RPMI8226 (cell line): Measurements from ENCODE around the gene SPAG9.

ENCODE experiments used
- DNase-seq: peaks from one replicate; pipeline ENCODE4 v3.0.0-alpha.2; 2015

Gene SPAG9

DNA sequence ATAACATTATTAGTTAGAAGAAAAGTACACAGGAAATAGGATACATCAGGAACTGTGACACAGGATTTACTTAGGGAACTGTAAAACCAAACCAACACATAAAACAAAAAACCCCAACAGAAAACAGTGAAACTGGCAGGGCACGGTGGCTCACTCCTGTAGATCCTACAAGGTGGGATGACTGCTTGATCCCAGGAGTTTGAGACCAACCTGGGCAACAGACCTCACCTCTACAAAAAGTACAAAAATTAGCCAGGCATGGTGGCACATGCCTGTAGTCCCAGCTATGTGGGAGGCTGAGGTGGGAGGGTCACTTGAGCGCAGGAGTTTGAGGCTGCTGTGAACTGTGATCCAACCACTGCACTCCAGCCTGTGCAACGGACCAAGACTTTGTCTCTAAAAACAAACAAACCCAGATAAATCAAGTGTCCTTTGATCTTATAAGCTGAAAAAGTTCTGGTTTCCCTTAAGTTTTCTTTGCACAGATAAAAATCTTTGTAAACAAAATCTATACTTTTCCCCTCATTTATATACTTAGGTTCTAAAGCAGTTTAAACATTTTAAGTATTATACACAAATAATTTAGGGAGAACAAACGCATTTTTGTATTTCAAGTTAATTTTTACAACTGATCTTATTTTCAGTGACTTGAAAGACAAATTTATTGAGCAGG is 143.0 kb downstream of the SPAG9 start:
- no peak for DNase-seq

DNA sequence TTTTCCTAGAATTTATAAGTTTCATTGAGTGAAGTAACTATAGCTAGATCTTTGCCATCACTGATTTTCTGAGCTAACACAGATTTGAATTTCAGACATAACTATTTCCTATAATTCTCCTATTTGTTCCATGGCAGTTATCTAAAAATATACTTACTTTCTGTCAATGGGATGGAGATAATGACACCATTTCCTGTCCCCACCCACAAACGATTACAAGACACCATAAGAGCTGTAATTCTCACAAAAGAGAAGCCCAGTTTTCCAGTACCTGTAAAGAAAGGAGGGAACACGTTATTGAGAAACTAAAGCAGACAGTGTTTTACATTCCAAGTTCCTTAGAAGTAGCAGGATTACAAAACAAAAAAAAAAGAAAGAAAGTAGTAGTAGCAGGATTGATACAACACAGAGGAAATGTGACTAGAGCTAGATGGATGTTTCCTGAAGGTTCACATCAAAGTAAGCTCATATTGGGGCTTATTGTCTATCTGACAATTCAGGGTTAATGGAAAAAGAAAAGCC is 143.7 kb downstream of the SPAG9 start:
- no peak for DNase-seq

DNA sequence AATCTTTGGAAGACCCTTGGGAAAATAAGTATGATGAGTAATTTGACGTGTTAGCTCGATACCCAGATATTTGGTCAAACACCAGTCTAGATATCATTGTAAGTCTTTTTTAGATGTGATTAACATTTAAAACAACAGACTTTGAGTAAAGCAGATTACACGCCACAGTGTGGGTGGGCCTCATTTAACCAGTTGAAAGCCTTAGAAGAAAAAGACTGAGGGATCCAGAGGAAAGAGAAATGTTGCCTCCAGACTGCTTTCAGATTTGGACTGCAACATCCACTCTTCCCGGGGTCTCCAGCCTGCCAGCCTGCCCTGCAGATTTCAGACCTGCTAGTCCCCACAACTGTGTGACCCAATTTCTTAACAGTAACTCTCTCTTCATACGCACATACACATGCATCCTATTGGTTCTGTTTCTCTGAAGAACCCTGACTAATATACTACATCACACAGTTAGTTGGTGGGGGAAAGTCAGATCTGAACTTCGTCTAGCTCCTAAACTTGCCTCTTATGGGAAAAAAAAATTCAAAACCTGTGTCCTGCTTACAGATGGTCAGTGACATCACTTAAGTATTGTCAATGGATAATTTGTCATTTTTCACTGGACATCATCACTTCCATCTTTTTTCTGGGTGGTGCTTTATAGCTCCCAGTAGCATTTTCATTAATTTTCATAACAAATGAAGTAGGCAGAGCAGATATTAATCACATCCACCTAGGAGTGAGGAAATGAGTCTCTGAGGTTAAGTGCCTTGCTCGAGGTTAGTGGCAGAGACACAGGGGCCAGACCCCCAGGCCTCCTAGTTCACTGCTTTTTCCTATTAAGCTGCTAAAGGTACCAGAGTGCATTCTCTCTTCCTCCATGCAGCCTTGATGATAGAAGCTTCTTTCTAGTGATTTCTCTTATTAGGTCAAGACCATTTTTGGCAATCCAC is 146.8 kb downstream of the SPAG9 start:
- no peak for DNase-seq

DNA sequence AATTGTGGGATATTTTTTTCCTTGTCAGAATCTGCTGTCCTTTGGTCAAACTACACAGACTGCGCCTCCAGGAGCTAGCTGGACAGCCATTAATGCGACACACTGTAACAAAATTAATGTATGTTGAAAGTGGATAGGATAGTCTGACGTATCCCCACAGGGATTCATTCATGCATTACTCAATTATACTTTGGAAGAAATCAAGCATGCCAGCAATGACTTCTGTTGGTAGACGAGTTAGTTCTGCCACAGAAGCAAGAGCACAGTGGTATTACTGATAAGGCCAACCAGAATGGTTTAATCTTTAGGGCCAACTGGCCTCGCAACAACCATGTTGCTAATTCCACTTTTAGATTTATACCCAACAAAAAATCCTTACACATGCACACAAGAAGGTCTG is 148.1 kb downstream of the SPAG9 start:
- no peak for DNase-seq

DNA sequence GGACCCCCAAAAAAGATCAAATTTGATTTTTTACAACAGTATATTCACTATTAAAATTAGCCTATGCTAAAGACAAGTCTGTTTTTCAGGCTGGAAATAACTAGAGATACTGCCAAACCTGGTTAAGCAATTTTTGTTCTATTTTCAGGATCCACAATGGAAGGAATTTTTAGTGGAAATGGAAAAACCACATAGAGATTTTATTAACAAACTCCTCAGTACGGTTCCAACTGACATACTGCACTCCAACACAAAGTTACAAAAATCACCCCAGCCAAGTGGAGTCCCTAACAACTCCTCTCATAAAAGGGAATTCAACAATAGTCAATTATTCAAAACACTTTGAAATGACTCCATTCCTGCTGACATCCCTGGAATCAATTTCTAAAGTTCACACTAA is 152.9 kb downstream of the SPAG9 start:
- no peak for DNase-seq

DNA sequence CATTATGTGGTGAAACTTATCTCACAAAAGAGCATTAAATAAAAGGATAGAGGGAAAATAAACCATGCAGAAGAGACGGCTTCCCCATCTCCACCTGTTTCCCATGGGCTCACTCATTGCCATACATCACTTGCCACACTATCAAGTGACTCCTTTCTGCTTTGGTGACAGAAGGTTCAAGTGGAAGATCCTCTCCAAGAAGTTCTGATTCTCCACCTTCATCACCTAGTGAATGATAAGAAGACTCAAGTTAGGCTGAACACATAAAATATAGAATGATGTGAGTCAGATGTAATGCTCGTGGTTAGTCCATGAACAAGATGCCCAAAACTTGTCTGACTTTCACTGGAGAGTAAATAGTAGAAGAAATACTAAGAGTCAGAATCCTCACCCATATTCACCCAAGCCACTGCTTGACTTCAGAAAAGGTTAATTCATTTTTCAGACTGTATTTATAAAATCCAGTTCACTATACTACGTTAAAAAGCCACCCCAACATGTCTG is 154.5 kb downstream of the SPAG9 start:
- DNase-seq = no peak

DNA sequence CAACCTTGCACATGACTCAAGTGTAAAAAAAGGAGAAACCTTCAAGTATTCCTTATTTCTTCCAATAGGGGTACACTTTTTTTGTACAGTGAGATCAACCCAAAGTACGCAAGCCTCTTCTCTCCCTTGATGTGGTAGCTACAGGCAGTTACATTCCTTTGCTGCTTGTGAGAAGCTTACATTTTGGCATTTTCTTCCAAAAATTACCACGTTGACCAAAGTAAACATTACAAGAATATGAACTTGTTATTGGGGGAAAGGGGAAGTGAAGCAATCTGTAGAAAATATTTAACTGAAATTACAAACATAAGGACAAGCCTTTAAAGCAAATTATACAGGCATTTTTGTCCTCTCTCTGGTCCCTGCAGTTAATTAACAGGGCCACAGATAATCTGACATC is 157.5 kb downstream of the SPAG9 start:
- no peak for DNase-seq

DNA sequence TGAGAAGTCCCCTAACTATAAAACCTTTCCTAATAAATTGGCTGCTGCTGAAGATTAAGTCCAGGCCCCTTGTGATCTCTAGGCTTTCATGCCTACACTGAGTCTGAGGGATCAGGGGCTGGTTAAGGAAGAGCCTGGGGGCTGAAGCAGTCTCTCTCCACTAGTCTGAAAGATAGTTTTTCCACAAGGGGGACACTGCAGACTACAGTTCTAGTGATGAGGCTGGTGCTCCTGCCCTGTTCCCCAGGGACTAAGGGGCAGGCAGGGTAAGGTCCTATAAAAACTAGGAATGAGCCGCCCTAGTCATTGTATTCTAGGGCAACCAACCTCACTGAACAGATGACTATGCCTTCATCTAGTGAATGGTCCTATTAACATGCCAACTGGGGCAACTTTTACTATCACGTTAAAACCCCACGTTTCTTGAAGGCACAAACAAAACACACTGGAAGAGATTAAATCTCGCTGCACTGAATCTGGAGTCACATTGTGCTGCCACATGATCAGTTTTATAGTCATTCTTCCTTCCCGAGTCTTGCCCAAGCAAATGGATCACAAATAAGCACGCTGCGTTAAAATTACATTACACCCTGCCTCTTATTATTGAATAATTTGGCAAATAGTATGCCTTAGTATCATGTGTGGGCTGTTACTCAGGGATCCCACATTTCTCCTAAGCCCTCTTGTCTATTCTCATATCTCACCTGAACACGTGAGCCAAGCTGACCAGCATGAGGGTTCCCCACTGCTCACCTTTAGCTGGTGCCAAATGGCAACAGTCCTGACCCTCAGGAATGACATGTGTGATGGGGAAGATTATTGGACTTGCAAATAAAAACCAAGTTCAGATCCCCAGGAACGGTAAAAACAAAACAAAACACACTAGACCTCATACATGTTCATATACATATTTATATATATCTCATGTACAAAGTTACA is 159.1 kb downstream of the SPAG9 start:
- DNase-seq = no peak

DNA sequence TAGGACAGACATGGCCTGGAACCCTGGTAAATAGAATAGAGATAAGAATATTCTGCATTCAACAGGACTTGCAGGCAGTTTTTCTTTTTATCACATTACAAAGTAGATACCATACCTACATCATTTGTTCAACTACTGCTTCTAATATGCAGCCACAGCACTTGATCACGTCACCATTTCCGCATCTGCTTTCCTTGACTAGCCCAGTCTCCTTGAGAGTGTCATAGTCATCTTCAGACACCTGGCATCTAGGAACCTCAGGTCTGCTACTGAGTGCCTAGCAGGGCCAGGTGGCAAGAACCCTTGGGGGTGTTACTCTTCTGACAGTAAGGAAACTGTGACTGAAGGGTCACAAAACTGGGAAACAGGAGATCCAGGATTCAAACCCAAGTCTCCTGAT is 161.3 kb downstream of the SPAG9 start:
- DNase-seq = no peak

DNA sequence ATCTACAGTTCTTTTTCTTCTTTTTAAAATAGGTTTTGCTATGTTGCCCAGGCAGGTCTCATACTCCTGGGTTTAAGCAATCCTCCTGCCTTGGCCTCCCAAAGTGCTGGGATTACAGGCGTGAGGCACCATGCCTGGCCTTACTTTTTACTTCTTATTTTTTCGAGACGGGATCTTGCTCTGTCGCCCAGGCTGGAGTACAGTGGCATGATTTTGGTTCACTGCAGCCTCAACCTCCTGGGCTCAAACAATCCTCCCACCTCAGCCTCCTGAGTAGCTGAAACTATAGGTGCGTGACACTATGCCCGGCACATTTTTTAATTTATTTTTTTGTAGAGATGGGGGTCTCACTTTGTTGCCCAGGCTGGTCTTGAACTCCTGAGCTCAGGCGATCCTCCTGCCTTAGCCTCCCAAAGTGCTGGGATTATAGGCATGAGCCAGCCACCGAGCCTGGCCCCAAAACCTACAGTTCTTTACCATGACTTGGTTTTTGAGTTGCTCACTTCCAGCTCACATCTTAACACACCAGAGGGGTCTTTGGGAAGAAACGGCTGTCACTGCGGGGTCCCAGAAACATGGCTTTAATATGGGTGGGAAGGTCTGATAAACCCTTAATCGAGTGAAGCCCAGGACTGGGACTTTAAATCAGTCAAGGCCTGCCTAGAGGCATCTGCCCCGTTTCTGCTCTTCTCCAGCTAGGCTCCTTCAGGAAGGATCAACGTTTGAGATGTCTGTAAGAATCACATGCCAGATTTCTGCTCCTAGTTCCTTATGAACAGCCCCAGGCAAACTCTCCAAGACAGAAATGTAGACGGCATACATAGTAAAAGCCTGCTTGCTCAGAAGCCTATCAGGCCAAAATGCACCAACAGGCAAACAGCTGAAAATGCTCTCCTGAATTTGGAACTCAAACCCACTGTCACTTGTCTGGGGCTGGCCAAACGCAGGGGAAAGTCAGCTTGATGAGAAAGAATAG is 162.8 kb downstream of the SPAG9 start:
- DNase-seq = no peak

DNA sequence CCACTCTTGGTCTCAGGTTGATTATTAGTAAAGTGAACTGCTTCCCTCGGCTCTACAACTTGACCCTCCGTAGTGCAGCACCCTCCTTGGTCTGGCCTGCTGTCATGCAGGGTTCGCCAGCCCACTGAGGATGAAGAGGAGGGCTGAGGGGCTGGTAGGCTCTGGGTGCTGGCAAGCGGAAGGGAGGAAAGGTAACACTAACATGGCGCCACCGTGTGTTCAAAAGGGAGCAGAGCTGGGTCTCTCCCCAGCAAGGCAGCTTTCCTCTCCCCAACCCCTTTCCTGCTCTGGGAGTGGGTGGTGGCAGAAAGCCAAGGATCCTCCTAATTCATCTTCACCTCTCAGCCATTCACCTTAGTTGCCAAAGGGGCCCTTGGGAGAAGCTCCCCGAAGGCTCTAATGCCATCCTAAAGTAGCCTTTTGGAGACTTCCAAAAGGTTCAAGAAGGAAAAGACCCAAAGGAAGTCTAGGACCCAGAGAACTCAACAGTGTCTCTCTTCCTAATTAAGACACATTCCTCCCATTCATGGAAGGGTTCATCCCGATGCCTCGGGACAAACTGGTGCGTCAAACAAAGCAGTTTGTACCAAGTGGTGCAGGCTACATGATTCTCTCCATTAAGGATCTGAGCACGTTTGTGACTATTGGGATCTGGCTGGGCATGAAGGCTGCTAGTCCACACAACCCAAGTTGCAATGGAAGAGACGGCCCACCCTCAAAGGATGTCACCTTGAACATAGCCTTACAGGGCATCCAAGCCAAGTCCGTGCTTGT is 163.7 kb downstream of the SPAG9 start:
- peak; percentile 66 for DNase-seq

DNA sequence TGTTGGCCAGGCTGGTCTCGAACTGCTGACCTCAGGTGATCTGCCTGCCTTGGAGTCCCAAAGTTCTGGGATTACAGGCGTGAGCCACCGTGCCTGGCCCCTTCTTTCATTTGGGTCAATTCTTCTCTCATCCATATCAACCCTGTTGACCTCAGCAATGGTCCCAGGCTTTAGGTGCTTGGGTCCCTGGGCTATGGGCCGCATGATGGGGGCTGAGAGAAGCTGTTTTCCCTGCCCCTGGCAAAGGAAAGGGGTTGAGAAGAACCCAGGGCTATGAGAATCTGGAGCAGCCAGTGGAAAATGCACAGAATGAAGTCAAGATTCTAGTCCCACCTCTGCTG is 164.3 kb downstream of the SPAG9 start:
- no peak for DNase-seq

DNA sequence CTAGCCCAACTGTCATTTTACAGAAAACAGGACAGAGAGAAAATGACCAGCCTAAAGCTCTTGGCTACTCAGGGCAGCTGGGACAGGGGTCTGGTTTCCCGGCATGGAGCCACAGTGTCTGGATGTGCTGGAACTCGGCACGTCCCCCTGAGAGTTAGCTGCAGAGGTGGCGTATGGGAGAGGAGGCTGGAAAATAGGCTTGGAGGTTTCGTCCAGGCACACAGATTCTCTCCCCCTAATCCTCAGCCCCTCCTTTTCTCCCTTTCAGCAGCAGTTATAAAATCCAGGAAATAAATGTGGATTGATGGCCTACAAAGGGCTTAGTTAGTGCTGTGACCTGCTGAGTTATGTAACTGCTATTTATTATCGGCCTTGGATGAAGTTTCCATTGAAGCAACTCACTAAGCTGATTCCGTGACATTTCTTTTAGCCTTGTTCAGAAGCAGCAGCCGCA is 165.0 kb downstream of the SPAG9 start:
- DNase-seq = no peak

DNA sequence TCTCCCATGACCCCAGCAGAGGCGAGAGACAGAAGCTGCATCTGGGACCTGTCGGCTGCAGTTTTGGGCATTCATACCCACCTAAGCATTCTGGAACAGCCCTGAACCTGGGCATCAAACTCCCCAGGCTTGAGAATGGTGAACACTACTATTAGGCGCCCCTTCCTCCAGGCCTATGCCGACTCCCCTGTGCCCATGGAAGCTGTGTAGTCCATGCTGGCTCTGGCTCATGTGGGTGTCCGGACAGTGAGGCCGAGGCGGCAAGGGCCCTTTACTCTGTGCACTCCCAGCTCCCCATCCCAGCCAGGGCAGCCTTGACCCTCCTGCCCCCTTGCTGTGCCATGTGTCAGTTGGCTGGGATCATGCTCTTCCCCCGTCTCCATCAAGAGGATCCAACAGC is 165.5 kb downstream of the SPAG9 start:
- no peak for DNase-seq

DNA sequence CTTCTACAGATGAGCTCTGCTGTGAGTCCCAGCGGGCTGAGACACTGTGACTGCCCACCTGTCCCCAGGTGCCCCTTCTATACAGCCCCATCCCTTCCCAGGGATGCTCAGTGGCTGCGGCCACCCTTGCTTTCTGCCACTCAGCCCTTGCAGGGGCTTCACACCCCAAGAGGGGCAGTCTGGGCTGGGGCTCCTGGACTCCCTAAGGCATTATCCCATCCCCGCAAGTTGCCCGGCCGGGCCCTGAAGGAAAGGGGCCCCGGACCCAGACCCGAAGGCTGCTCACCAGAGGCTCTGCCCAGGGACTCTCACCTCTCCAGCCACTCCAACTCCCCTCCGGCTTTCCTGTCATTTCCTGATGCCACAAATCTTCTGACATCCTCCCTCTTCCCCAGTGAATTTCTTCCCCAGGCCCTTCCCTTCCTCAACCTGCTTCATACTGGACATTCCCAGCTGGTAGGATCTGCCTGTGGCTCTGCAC is 166.0 kb downstream of the SPAG9 start:
- DNase-seq = no peak

DNA sequence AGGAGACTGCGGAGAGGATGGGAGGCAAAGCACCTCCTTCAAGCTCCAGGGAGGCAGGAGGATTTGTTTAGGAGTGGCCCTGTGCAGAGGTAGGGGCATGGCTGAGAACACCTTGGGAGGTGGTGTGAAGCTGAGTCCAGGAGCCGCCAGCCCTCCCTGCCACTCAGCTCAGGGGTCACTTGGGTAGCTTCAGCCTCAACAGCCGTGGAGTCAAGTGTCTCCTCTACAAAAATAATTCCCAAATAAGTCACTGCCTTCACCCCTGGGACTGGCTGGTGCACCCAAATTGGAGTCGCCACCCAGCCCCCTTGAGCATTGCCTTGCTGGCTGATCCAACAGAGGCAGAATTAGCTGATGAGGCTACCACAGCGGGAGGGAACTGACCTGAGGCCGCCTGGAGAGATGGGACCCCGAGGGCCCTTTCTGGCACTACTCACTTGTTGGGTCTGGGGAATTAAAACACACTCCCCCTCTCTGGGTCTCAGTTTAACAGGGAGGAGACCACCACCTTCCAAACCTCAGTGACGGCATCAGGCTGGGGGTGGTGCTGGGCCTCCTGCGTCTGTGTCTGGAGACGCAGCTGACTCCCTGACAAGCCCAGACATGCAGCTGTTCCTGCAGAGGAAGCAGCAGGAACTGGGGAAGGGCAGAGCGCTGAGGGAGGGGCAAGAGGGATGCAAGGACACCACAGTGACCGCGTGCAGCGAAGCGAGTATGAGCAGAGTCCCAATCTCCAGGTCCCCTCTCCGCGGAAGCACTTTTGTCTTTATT is 166.7 kb downstream of the SPAG9 start:
- no peak for DNase-seq

DNA sequence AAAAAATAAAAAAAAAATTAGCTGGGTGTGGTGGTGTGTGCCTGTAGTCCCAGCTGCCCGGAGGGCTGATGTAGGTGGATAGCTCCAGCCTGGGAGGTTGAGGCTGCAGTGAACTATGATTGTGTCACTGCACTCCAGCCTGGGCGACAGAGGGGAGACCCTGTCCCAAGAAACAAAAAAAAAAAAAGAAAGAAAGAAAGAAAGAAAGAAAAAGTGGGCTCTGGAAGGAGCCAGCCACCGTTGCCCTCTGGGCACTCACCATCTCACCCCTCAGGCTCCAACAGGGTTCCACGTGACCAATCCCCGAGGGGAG is 167.2 kb downstream of the SPAG9 start:
- DNase-seq = no peak

DNA sequence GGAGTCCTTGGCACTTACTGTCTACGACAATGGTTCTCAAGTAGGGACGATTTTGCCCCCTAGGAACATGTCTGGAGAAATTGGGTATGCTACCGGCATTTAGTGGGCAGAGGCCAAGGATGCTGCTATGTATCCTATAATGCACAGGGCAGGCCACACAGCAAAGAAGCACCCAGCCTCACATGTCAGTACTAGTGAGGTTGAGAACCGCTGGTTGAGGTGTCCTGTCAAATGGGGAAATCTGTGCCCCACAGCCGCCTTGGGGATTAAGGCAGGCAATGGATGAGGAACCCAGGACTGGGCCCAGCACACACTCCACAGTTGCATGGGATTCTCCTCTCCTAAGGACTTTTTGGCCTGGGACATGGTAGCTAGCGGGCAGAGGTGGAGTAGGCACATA is 167.8 kb downstream of the SPAG9 start:
- no peak for DNase-seq

DNA sequence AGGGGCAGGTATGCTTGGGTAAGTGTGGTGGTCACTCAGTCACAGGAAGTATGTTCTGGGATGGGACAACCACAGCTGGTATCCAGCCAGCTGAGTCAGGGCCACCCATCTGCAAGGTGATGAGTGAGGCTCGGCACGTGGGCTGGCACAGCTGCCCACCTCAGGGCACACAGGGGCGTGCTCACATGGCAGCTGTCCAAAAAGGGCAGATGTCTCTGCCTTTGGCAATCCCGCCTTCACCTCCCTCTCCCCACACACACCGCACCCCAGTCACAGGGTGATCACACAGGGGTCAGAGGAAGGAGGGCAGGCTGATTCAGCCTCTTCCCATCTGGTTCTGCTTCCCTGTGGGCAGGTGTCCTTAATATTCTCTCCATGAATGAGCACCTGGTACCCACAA is 168.7 kb downstream of the SPAG9 start:
- DNase-seq = peak; percentile 98
